Smooth muscle cell (in vitro differentiated cells): Measurements from ENCODE around the gene C13orf46. TPM values are rescaled to one million over a fixed set of nuclear protein-coding genes. Genes with fewer than 3 reads are reported as not detected.

ENCODE experiments used
- DNase-seq: peaks from one replicate; lab custom pipeline; 2025; ENCODE audit not compliant: unreplicated experiment; lab: John Stamatoyannopoulos, UW
- H2AFZ ChIP-seq: fragments of 200-600 bp; sonication (generic); 2 replicates; pipeline ENCODE4 v1.6.0; 2016; ENCODE audit warnings: antibody characterized with exemption, low read depth, mild to moderate bottlenecking
- H3F3A ChIP-seq: fragments of 200-600 bp; sonication (generic); 2 replicates; pipeline ENCODE4 v1.6.0; 2017; ENCODE audit warnings: antibody characterized with exemption, low read depth
- H3K27ac ChIP-seq: fragments of 200-600 bp; sonication (generic); 2 replicates; pipeline ENCODE4 v1.5.1; 2016; ENCODE audit warnings: low read depth, mild to moderate bottlenecking
- H3K27me3 ChIP-seq: fragments of 200-600 bp; sonication (generic); 2 replicates; pipeline ENCODE4 v1.6.1; 2016; ENCODE audit warnings: low read depth, mild to moderate bottlenecking
- H3K36me3 ChIP-seq: fragments of 200-600 bp; sonication (generic); 2 replicates; pipeline ENCODE4 v1.5.1; 2016; ENCODE audit warnings: low read depth
- H3K4me1 ChIP-seq: fragments of 200-600 bp; sonication (generic); 2 replicates; pipeline ENCODE4 v1.5.1; 2016; ENCODE audit warnings: low read depth
- H3K4me2 ChIP-seq: fragments of 200-600 bp; sonication (generic); 2 replicates; pipeline ENCODE4 v1.6.0; 2016; ENCODE audit warnings: mild to moderate bottlenecking
- H3K4me3 ChIP-seq: fragments of 200-600 bp; sonication (generic); 2 replicates; pipeline ENCODE4 v1.5.1; 2016; ENCODE audit warnings: mild to moderate bottlenecking
- H3K79me2 ChIP-seq: fragments of 200-600 bp; sonication (generic); 2 replicates; pipeline ENCODE4 v1.6.0; 2016; ENCODE audit warnings: low read depth, mild to moderate bottlenecking
- H3K9ac ChIP-seq: fragments of 200-600 bp; sonication (generic); 2 replicates; pipeline ENCODE4 v1.6.0; 2016; ENCODE audit warnings: low read depth
- H3K9me3 ChIP-seq: fragments of 200-600 bp; sonication (generic); replicated peaks from 2 replicates; pipeline ENCODE4 v1.5.1; 2016; ENCODE audit warnings: low read depth
- H4K20me1 ChIP-seq: fragments of 200-600 bp; sonication (generic); 2 replicates; pipeline ENCODE4 v1.6.0; 2016; ENCODE audit warnings: low read depth
- CTCF ChIP-seq: fragments of 200-600 bp; sonication (generic); IDR thresholded peaks from 2 replicates; pipeline ENCODE4 v1.5.1; 2017; ENCODE audit warnings: borderline replicate concordance, mild to moderate bottlenecking, antibody characterized with exemption; ENCODE audit not compliant: insufficient read depth, poor library complexity, severe bottlenecking
- WGBS: methylation state at CpG from one replicate; pipeline ENCODE4 v1.1.7; 2016; ENCODE audit warnings: low lambda C conversion rate; 5-methylcytosine and 5-hydroxymethylcytosine counted together
- polyA plus RNA-seq: library from polyadenylated mRNA; unstranded; fragments of >200 nt; fragmentation: Nextera tagmentation; extraction: Ambion mirVana; gene quantifications from 2 replicates; pipeline ENCODE4 v1.2.1, GENCODE V29; 2016
- total RNA-seq: library from RNA; depleted of rRNA; stranded (reverse); fragments of >200 nt; gene quantifications from 2 replicates; pipeline ENCODE4 v1.2.3, GENCODE V29; 2014

C13orf46 gene
- total and polyA plus RNA-seq, 2 experiments from 2014 or later, result 0.26 to 5.8 TPM

DNA sequence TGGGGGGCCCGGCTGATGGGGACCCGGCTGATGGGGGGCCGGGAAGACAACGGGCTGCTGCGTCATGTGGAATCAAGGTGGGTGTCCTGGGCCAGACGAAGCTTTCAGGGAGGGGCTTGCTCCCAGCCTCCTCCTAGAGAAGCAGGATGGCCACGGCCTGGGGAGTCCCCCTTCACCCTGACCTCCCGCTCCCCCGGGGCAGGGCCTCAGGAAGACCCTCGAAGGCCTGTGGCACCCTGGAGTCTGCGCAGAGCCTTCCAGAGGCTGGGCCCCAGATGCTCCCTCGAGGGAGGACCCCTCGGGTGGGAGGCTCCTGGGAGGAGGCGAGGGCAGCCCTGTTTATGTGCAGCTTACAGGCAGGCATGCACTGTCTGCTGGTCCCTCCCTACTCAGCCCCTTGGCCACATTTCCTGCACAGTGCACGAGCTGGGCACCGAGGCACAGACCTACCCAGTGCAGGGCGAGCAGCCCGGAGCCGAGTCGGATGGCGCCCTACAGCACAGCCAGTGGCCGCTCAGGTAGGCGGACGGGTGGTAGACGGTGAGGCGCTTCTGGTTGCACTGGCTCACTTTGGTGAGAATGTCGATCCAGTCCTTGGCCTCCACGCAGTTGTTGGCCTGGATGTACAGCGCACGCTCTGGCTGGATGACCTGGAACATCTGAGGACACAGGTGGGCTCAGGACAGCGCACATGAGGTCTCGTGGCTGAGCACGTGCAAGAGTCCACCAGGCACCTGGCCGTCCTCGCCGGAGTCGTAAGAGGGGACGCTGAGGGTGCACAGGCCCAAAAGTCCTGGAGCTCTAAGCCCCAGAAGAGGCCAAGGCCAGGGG lies 22.4 kb upstream of the C13orf46 start:
- TF ChIP-seq CTCF, result no peak
- H3K4me2 ChIP-seq, result no peak overlapping the region

GRCh38 chr13:113995051-113995601 lies 21.2 kb upstream of the C13orf46 start:
- Histone ChIP-seq H3K27ac (no peak overlapping the region), H3K4me1 (no peaks in the 10 kb centered on the region), H2AFZ (no peak overlapping the region), H3F3A (no peaks in the 10 kb centered on the region), H3K79me2 (no peaks in the 10 kb centered on the region), H3K4me3 (no peak overlapping the region), H3K9me3 (no peaks in the 10 kb centered on the region), H3K4me2 (no peak overlapping the region), H4K20me1 (no peaks in the 10 kb centered on the region), H3K36me3 (no peaks in the 10 kb centered on the region), H3K9ac (no peak overlapping the region), H3K27me3 (no peaks in the 10 kb centered on the region)
- TF ChIP-seq CTCF, result no peak
- DNase-seq, result no peak
- WGBS, result 96% methylated on average over 23 of the region's 23 CpGs

More for the DNA sequence above, 22.4 kb upstream of the C13orf46 start:
- H3K36me3 ChIP-seq, result no peaks in the 10 kb centered on the region
- H3K4me1 ChIP-seq, result no peaks in the 10 kb centered on the region
- no peaks in the 10 kb centered on the region for H3K27me3 ChIP-seq
- H3K9me3 ChIP-seq, result no peaks in the 10 kb centered on the region
- no peak overlapping the region for H3K9ac ChIP-seq
- H3F3A ChIP-seq, result no peaks in the 10 kb centered on the region
- H3K79me2 ChIP-seq, result no peaks in the 10 kb centered on the region
- WGBS, result 97% methylated on average over 32 of the region's 38 CpGs
- no peak overlapping the region for H3K4me3 ChIP-seq
- H3K27ac ChIP-seq, result no peak overlapping the region
- no peak for DNase-seq
- no peaks in the 10 kb centered on the region for H4K20me1 ChIP-seq
- H2AFZ ChIP-seq, result no peak overlapping the region

DNA sequence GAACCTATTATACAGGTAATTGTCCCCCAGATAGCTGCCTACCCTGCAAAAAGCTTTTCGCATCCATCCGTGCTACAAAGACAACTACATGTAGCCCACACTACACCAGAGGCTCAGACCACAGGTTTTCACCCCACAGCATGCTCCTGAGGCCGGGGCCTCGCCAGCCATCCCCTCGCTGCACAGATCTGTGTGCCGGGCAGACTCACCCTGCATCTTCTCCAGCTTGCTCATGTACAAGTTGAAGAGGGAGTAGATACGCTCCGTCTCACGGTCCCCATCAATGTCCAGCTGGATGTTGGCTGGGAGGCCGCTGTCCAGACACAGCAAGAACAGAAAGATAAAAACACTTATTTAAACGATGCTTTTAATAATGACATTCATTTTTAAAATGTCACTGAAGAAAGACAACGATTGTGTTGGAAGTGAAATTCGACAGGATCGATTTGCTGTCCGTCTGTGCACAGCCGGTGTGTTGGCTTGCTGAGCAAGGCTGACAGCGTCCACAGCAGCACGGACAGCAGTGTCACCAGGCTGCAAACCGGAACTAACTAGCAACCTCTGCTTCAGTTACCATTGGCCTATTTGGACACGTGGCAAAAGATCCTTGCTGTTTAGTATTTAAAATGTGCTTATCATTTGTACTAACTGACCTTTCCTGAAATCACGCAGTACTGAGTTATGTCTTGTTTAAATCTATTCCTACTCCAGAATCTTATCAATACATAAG lies 18.6 kb upstream of the C13orf46 start:
- Histone ChIP-seq H3K9me3 (no peaks in the 10 kb centered on the region), H3K4me1 (no peaks in the 10 kb centered on the region), H4K20me1 (no peaks in the 10 kb centered on the region), H3K9ac (no peak overlapping the region), H3K36me3 (no peaks in the 10 kb centered on the region), H3K27me3 (no peaks in the 10 kb centered on the region), H3F3A (no peaks in the 10 kb centered on the region), H3K4me3 (no peak overlapping the region), H3K27ac (no peak overlapping the region), H3K4me2 (no peak overlapping the region), H2AFZ (no peak overlapping the region), H3K79me2 (no peaks in the 10 kb centered on the region)
- no peak for TF ChIP-seq CTCF
- WGBS, result 97% methylated on average over 21 of the region's 21 CpGs
- DNase-seq, result no peak
